Hindlimb muscle (tissue), 1 donor: ENCODE results near the gene WDR13. TPM values are rescaled to one million over a fixed set of nuclear protein-coding genes. Genes with fewer than 3 reads are reported as not detected.

Source experiments
- polyA plus RNA-seq: library from polyadenylated mRNA; unstranded; fragments of 120-200 nt; gene quantifications from one replicate; pipeline ENCODE4 v1.2.1, GENCODE V29; 2013; ENCODE audit not compliant: insufficient read length

Gene WDR13
- polyA plus RNA-seq, 1 donor, result 108 TPM

Other genes with a start within 250 kb of the WDR13 start
- not detected for gene SSX3, start 240.8 kb upstream of the WDR13 start, polyA plus RNA-seq
- gene SSX4, start 214.0 kb upstream of the WDR13 start, polyA plus RNA-seq, result not detected
- not detected for gene SSX4B, start 185.5 kb upstream of the WDR13 start, polyA plus RNA-seq
- gene SLC38A5, start 127.2 kb upstream of the WDR13 start, polyA plus RNA-seq, result 6.7 TPM
- 26.3 TPM for gene FTSJ1, start 121.3 kb upstream of the WDR13 start, polyA plus RNA-seq
- 3.1 TPM for gene PORCN, start 88.5 kb upstream of the WDR13 start, polyA plus RNA-seq
- gene EBP, start 75.7 kb upstream of the WDR13 start, polyA plus RNA-seq, result 20.0 TPM
- gene TBC1D25, start 57.8 kb upstream of the WDR13 start, polyA plus RNA-seq, result 8.1 TPM
- 300 TPM for gene RBM3, start 23.0 kb upstream of the WDR13 start, polyA plus RNA-seq
- gene WAS, start 86.3 kb downstream of the WDR13 start, polyA plus RNA-seq, result 4.2 TPM
- gene SUV39H1, start 99.2 kb downstream of the WDR13 start, polyA plus RNA-seq, result 4.6 TPM
- gene GLOD5, start 164.3 kb downstream of the WDR13 start, polyA plus RNA-seq, result not detected
- gene GATA1, start 189.1 kb downstream of the WDR13 start, polyA plus RNA-seq, result 0.72 TPM
- gene HDAC6, start 204.6 kb downstream of the WDR13 start, polyA plus RNA-seq, result 101 TPM
- gene ERAS, start 229.0 kb downstream of the WDR13 start, polyA plus RNA-seq, result not detected
- gene PCSK1N, start 238.1 kb downstream of the WDR13 start, polyA plus RNA-seq, result not detected